Subcutaneous abdominal adipose tissue (tissue), 5 donors: ENCODE measurements around the gene BFSP2.

Experiments
- H3K27ac ChIP-seq: one replicate; pipeline ENCODE4 v1.7.0; 2013; ENCODE audit warnings: low read depth, mild to moderate bottlenecking, inconsistent platforms, low read length, moderate library complexity
- H3K27me3 ChIP-seq, 5 donors: one replicate each; pipeline ENCODE4 v1.7.0; 2013; ENCODE audit warnings: low read length in 5 of 5, inconsistent platforms in 1 of 5; ENCODE audit not compliant: control insufficient read depth in 5 of 5, insufficient read depth in 4 of 5
- H3K36me3 ChIP-seq, 5 donors: one replicate each; pipeline ENCODE4 v1.7.0; 2013; ENCODE audit warnings: low read length in 5 of 5; ENCODE audit not compliant: control insufficient read depth in 5 of 5, insufficient read depth in 5 of 5
- H3K4me1 ChIP-seq, 5 donors: one replicate each; pipeline ENCODE4 v1.7.0; 2013; ENCODE audit warnings: low read length in 5 of 5, mild to moderate bottlenecking in 3 of 5, moderate library complexity in 1 of 5; ENCODE audit not compliant: control insufficient read depth in 5 of 5, insufficient read depth in 5 of 5
- H3K4me3 ChIP-seq, 5 donors: one replicate each; pipeline ENCODE4 v1.7.0; 2013; ENCODE audit warnings: low read length in 5 of 5, low read depth in 1 of 5
- H3K9ac ChIP-seq, 5 donors: one replicate each; pipeline ENCODE4 v1.7.0; 2013; ENCODE audit warnings: low read length in 5 of 5, mild to moderate bottlenecking in 4 of 5, moderate library complexity in 3 of 5
- H3K9me3 ChIP-seq, 5 donors: one replicate each; pipeline ENCODE4 v1.7.0; 2013; ENCODE audit warnings: low read length in 5 of 5; ENCODE audit not compliant: control insufficient read depth in 5 of 5
- donor health status: healthy.
- donor health status: healthy.
- donor health status: healthy.
- donor health status: healthy.
- donor health status: healthy.

The BFSP2 gene

DNA sequence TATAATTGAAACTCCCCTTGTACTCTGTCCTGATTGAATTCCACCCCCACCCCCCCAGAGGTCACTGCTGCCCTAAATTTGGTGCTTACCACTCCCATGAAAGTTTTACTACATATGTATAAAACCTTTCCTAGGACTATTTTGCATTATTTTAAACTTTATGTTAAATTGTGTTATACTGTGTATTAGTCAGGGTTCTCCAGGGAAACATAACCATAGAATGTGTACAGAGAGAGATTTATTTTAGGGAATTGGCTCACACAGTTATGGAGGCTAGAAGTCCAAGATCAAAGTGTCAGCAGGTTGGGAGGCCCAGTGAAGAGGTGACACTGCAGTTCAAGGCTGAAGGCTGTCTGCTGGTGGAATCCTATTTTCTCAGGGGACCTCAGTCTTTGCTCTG, 29.2 kb downstream of the BFSP2 start:
- Histone ChIP-seq H3K4me1 (no peaks in the 10 kb centered on the region), H3K9ac (no peak overlapping the region), H3K27me3 (peaks cover 0 to 4% (median 0%) of the 10 kb centered on the region in 5 donors), H3K27ac (no peak overlapping the region), H3K36me3 (no peaks in the 10 kb centered on the region), H3K9me3 (no peaks in the 10 kb centered on the region), H3K4me3 (no peak overlapping the region)

DNA sequence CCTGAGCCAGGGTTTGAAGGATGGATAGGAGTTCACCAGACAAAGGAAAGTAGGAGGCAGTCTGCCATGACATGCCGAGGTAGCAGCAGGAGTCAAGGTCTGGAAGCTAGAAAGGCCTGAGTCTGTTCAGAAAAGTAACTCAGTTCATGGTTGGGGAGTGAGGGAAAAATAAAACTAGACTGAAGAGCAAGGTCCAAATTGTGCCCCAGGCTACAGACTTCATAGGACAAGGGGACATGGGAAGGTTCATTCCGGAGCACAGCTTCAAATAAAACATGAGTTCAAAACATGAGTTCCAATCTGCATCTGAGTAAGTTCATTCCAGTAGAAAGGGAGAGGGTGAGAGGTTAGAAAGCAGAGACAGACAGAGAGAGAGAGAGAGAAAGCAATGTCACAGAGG, 39.7 kb downstream of the BFSP2 start:
- Histone ChIP-seq H3K27ac (no peak overlapping the region), H3K36me3 (no peaks in the 10 kb centered on the region), H3K27me3 (no peaks in the 10 kb centered on the region), H3K4me1 (peaks cover 0 to 4% (median 3%) of the 10 kb centered on the region in 5 donors), H3K4me3 (no peak overlapping the region), H3K9ac (no peak overlapping the region), H3K9me3 (no peaks in the 10 kb centered on the region)

DNA sequence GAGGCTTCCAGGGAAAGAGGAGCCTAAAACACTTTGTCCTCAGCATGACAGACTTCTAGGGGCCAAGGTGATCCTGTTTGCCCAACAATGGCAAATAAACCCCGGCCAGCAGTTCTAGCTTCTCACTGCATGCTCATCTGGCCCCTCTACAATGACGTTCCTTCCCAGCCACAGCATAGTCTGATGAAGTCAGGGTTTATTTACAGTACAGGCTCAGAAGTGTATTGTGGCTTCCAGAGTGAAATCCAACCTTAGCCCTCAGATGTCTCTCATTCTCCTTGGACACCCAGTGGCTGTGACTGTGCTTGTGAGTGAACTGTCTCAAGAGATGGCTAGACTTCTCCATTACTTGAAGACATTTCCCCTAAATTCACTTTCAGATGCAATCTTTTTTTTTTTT, 40.8 kb downstream of the BFSP2 start:
- peaks cover 0 to 4% (median 3%) of the 10 kb centered on the region in 5 donors for H3K4me1 ChIP-seq
- no peaks in the 10 kb centered on the region for H3K36me3 ChIP-seq
- no peak overlapping the region for H3K27ac ChIP-seq
- no peak overlapping the region for H3K9ac ChIP-seq
- no peaks in the 10 kb centered on the region for H3K27me3 ChIP-seq
- no peak overlapping the region for H3K4me3 ChIP-seq
- H3K9me3 ChIP-seq: no peaks in the 10 kb centered on the region

DNA sequence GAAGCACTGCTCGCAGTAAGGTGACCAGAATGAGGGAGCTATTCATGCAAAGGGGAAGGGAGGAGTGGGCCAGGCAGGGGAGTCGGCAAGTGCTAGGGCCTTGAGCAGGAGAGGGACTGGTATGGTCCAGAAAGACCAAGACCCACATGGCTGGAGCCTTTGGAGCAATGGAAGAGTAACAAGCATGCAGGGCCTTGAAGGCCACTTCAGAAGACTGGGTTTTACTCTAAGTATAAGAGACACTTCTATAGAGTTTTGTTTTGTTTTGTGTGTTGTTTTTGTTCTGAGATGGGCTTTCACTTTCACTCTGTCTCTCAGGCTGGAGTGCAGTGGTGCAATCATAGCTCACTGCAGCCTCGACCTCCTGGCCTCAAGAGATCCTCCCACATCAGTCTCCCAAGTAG, 42.0 kb downstream of the BFSP2 start:
- Histone ChIP-seq H3K4me1 (peaks cover 0 to 4% (median 3%) of the 10 kb centered on the region in 5 donors), H3K4me3 (peak overlapping the region in 2 of 5 donors; percentile 24 to 39), H3K36me3 (no peaks in the 10 kb centered on the region), H3K9me3 (no peaks in the 10 kb centered on the region), H3K27me3 (no peaks in the 10 kb centered on the region), H3K27ac (no peak overlapping the region), H3K9ac (no peak overlapping the region)

DNA sequence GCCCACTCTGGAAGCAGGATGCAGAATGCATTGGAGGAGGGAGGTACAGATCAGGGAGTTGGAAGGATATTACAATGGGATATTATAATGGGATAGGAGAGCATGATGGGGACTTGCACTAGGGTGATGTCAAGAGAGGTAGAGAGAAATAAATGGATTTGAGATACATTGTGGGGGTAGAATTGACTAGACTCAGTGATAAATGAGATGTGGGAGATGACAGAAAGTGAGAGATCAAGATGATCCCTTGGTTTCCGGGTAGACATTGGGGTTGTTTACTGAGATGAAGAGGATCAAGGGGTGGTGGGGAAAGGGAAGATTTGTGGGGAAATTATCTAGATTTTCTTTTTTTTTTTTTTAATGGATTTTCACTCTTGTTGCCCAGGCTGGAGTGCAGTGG, 42.7 kb downstream of the BFSP2 start:
- no peak overlapping the region for H3K9ac ChIP-seq

DNA sequence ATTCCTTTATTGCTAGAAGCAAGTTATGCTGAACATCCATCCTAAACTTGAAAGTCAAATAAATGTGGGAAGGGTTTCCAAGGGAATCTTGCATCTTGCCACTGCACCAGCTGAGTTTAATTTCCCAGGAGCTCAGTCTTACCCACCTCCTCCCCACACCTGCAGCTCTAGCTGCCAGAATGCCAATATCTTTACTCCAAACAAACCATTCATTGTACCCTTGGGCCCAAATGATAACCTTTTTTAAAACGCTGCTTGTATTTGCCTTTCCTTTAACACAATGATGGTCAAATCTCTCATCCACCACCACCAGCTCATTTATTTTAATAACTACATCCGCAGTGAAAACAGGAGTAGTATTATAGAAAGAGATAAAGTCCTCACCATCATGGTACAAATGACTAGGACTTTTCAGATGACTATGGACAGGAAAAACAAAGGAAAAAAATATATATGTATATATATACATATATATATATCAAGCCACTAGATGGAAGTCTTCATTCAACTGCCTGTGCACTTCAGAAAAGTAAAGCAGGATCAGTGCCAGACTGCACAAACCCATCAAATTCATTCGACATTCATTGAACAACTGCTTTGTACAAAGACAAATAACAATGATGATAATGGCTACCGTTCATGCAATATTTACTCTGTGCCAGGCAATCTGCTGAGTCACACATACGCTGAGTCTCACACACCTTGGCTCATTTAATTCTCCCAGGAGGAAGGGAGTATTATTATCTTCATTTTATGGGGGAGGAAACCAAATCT, 44.0 kb downstream of the BFSP2 start:
- no peak overlapping the region for H3K27ac ChIP-seq
- peaks cover 0 to 7% (median 0%) of the 10 kb centered on the region in 5 donors for H3K4me1 ChIP-seq
- H3K27me3 ChIP-seq: no peaks in the 10 kb centered on the region
- no peaks in the 10 kb centered on the region for H3K36me3 ChIP-seq
- no peak overlapping the region for H3K4me3 ChIP-seq
- H3K9me3 ChIP-seq: no peaks in the 10 kb centered on the region
- no peak overlapping the region for H3K9ac ChIP-seq

More for the DNA sequence above, 42.7 kb downstream of the BFSP2 start:
- Histone ChIP-seq H3K27ac (no peak overlapping the region), H3K9me3 (no peaks in the 10 kb centered on the region), H3K4me3 (no peak overlapping the region), H3K27me3 (no peaks in the 10 kb centered on the region), H3K36me3 (no peaks in the 10 kb centered on the region), H3K4me1 (peaks cover 0 to 4% (median 3%) of the 10 kb centered on the region in 5 donors)

DNA sequence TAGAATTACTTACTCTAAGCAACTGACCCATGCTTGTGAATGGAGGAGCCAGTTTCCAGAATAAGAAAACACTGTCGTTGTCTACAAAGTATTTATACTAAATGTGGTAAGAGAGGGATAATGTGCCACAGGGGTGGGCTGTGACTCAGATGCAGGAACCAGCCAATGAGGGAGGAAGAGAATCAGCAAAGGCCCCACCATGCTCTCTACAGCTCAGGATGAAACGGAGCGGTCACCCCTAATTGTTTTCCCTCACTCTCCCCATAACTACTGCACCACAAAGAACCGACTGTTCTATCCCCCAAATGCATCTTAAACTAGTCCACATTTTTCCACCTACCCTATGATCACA, 44.5 kb downstream of the BFSP2 start:
- no peaks in the 10 kb centered on the region for H3K27me3 ChIP-seq
- no peaks in the 10 kb centered on the region for H3K9me3 ChIP-seq
- H3K9ac ChIP-seq: no peak overlapping the region
- no peak overlapping the region for H3K27ac ChIP-seq
- H3K36me3 ChIP-seq: no peaks in the 10 kb centered on the region
- no peak overlapping the region for H3K4me3 ChIP-seq
- H3K4me1 ChIP-seq: peaks cover 0 to 7% (median 0%) of the 10 kb centered on the region in 5 donors

DNA sequence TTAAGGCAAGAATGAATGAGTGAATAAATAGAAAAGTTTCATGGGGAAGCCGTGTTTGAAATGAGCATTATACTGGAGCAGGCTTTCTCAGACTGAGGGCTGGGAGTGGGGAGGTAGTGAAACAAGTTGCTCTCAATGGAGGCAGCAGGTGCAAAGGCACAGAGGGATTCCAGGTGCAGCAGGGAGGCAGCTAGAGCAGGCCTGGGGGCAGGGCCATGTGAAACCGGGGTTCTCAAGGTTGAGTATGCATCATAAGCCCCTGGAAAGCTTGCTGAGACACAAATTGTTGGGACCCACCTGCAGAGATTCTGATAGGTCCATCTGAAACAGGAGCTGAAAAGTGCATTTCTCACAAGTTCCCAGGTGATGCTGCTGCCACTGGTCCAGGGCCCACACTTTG, 45.3 kb downstream of the BFSP2 start:
- Histone ChIP-seq H3K27ac (no peak overlapping the region), H3K4me3 (no peak overlapping the region), H3K9ac (no peak overlapping the region), H3K27me3 (no peaks in the 10 kb centered on the region), H3K36me3 (no peaks in the 10 kb centered on the region), H3K4me1 (peaks cover 0 to 7% (median 0%) of the 10 kb centered on the region in 5 donors), H3K9me3 (no peaks in the 10 kb centered on the region)

DNA sequence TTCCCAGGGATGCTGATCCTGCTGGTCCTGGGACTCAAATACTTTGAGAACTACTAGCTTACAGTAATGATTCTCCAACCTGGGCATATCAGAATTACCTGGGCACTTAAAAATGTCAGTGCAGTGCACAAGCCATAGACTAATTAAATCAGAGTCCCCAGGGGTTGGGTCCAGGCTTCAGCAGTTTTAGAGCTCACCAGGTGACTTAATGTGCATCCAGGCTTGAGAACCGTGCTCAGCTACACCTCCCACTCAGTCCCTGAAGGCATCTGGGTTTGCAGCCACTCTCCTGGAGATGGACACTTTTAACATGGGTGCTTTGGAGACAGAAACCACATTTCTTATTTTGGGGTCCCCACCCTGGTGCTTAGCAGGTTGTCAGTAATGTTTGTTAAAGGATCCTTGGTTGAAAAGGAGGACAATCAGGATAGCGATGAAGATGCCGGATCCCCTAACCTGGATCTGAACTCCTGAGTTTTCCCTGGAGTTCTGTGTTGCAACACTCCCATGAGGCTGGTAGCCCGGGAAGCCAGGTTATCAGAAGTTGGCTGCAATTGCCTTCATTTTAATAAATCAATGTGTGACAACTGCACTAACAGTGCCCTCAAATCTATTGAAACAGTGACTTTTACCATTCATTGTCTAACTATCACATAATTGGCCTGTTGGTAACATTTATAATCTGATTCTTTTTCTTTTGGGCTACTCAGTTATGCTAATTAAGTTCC, 48.1 kb downstream of the BFSP2 start:
- H3K27ac ChIP-seq: no peak overlapping the region
- no peaks in the 10 kb centered on the region for H3K9me3 ChIP-seq
- H3K4me3 ChIP-seq: no peak overlapping the region
- H3K4me1 ChIP-seq: peaks cover 0 to 14% (median 6%) of the 10 kb centered on the region in 5 donors
- H3K36me3 ChIP-seq: no peaks in the 10 kb centered on the region
- no peak overlapping the region for H3K9ac ChIP-seq
- no peaks in the 10 kb centered on the region for H3K27me3 ChIP-seq

DNA sequence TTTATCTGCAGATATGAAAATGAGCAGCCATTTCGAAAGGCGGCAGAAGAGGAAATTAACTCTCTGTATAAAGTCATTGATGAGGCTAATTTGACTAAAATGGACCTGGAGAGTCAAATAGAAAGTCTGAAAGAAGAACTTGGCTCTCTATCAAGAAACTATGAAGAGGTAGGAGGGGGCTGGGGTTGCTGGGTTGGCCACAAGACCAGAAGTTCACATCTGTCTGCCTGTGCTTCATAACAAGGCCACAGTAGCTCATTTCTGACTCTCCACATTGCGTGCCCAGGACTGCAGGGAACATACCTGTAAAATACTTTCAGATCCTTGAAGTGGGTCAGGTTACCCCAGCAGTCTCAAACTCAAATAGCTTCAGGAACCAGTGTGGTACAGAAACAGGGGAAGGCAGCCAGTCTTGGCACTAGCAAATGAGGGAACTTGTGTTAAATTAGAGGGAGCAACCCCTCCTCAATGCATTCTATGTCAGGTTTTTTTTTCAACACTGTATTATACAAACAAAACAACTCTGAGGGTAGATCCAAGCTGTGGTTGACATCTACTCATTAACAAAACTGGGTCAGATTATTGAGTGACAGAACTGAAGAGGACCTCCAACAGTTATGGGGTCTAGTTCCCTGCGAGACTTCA, 48.7 kb downstream of the BFSP2 start:
- Histone ChIP-seq H3K4me3 (no peak overlapping the region), H3K27ac (no peak overlapping the region), H3K9me3 (no peaks in the 10 kb centered on the region), H3K36me3 (no peaks in the 10 kb centered on the region), H3K4me1 (peaks cover 0 to 17% (median 8%) of the 10 kb centered on the region in 5 donors), H3K27me3 (no peaks in the 10 kb centered on the region), H3K9ac (no peak overlapping the region)
